HepG2 (cell line): ENCODE results near the gene COL4A2.

Experiments used
- POLR2A ChIP-seq, 2 experiments: IDR thresholded peaks; 2 replicates each; pipeline ENCODE4 v1.6.1; 2011; ENCODE audit warnings: low read depth in 2 of 2, low read length in 2 of 2, mild to moderate bottlenecking in 1 of 2, moderate library complexity in 1 of 2; ENCODE audit not compliant: insufficient read depth in 1 of 2
- TAF1 ChIP-seq: sonication (generic); formaldehyde crosslinking; IDR thresholded peaks from 2 replicates; pipeline ENCODE4 v1.4.0; 2020; ENCODE audit warnings: missing genetic modification reagents
- TGIF2 ChIP-seq: IDR thresholded peaks from 2 replicates; pipeline ENCODE4 v1.6.1; 2016; ENCODE audit warnings: control low read depth, missing compliant biosample characterization
- ZNF530 ChIP-seq: sonication (generic); formaldehyde crosslinking; IDR thresholded peaks from 2 replicates; pipeline ENCODE4 v1.5.0; 2020; ENCODE audit warnings: low read depth, mild to moderate bottlenecking, missing genetic modification reagents
- TF ChIP-seq, protein P1 (sequence below): sonication (generic); formaldehyde crosslinking; IDR thresholded peaks from 2 replicates; pipeline ENCODE4 v1.4.0; 2020; ENCODE audit warnings: low read depth, mild to moderate bottlenecking, missing genetic modification reagents
- TF ChIP-seq, protein P2 (sequence below): sonication (generic); formaldehyde crosslinking; IDR thresholded peaks from 2 replicates; pipeline ENCODE4 v1.5.0; 2020; ENCODE audit warnings: mild to moderate bottlenecking, missing genetic modification reagents, moderate library complexity
- TF ChIP-seq, protein P3 (sequence below), 2 experiments: sonication (generic) in 1 of 2; formaldehyde crosslinking in 1 of 2; IDR thresholded peaks; 2 replicates each; pipeline versions ENCODE4 v1.4.0 to v1.6.1; 2018 to 2020; ENCODE audit warnings: missing genetic modification reagents in 2 of 2, borderline replicate concordance in 1 of 2, low read depth in 1 of 2, mild to moderate bottlenecking in 1 of 2, missing biosample characterization in 1 of 2
- TF ChIP-seq, protein P4 (sequence below): IDR thresholded peaks from 2 replicates; pipeline ENCODE4 v1.6.1; 2016
- TF ChIP-seq, protein P5 (sequence below): IDR thresholded peaks from 2 replicates; pipeline ENCODE4 v1.4.0; 2020; ENCODE audit warnings: mild to moderate bottlenecking, missing genetic modification reagents
- TF ChIP-seq, protein P6 (sequence below): sonication (generic); formaldehyde crosslinking; IDR thresholded peaks from 2 replicates; pipeline ENCODE4 v1.4.0; 2020; ENCODE audit warnings: missing genetic modification reagents

DNA sequence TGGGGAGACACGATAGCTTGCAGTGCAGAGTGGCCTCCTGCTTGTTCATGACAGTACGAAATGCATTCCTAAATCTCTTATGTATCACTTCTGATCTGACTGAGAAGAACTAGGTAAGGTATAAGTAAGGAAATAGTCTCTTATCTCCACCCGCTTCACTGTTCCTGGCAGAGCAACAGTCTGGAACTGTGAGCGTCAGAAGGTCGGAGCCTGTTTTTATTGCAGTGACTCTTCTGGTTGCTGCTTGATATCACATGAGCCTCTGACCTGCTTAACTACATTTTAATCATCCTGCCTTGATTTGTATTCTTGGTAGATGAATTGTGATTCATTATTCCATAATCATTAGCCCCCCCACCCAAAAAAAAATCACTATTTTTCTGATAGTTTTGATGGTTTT is 69.0 kb downstream of the COL4A2 start:
- TF ChIP-seq TGIF2 (CRISPR knock-in tag) (no peak), ZNF530 (CRISPR knock-in tag) (no peak), TAF1 (CRISPR knock-in tag) (no peak), POLR2A (IDR thresholded peaks at IDR 0.05; ENCODE audit: insufficient read depth in 1 of 2, low read depth in 2 of 2, low read length in 2 of 2) (no peak)
- TF ChIP-seq, protein P1, sequence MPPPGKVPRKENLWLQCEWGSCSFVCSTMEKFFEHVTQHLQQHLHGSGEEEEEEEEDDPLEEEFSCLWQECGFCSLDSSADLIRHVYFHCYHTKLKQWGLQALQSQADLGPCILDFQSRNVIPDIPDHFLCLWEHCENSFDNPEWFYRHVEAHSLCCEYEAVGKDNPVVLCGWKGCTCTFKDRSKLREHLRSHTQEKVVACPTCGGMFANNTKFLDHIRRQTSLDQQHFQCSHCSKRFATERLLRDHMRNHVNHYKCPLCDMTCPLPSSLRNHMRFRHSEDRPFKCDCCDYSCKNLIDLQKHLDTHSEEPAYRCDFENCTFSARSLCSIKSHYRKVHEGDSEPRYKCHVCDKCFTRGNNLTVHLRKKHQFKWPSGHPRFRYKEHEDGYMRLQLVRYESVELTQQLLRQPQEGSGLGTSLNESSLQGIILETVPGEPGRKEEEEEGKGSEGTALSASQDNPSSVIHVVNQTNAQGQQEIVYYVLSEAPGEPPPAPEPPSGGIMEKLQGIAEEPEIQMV (CRISPR knock-in tag) = no peak
- TF ChIP-seq, protein P2, sequence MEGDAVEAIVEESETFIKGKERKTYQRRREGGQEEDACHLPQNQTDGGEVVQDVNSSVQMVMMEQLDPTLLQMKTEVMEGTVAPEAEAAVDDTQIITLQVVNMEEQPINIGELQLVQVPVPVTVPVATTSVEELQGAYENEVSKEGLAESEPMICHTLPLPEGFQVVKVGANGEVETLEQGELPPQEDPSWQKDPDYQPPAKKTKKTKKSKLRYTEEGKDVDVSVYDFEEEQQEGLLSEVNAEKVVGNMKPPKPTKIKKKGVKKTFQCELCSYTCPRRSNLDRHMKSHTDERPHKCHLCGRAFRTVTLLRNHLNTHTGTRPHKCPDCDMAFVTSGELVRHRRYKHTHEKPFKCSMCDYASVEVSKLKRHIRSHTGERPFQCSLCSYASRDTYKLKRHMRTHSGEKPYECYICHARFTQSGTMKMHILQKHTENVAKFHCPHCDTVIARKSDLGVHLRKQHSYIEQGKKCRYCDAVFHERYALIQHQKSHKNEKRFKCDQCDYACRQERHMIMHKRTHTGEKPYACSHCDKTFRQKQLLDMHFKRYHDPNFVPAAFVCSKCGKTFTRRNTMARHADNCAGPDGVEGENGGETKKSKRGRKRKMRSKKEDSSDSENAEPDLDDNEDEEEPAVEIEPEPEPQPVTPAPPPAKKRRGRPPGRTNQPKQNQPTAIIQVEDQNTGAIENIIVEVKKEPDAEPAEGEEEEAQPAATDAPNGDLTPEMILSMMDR (CRISPR knock-in tag) = no peak
- TF ChIP-seq, protein P3, sequence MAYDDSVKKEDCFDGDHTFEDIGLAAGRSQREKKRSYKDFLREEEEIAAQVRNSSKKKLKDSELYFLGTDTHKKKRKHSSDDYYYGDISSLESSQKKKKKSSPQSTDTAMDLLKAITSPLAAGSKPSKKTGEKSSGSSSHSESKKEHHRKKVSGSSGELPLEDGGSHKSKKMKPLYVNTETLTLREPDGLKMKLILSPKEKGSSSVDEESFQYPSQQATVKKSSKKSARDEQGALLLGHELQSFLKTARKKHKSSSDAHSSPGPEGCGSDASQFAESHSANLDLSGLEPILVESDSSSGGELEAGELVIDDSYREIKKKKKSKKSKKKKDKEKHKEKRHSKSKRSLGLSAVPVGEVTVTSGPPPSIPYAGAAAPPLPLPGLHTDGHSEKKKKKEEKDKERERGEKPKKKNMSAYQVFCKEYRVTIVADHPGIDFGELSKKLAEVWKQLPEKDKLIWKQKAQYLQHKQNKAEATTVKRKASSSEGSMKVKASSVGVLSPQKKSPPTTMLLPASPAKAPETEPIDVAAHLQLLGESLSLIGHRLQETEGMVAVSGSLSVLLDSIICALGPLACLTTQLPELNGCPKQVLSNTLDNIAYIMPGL (CRISPR knock-in tag; IDR thresholded peaks at IDR 0.05; ENCODE audit: borderline replicate concordance in 1 of 2, low read depth in 1 of 2) = no peak
- TF ChIP-seq, protein P4, sequence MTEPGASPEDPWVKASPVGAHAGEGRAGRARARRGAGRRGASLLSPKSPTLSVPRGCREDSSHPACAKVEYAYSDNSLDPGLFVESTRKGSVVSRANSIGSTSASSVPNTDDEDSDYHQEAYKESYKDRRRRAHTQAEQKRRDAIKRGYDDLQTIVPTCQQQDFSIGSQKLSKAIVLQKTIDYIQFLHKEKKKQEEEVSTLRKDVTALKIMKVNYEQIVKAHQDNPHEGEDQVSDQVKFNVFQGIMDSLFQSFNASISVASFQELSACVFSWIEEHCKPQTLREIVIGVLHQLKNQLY (CRISPR knock-in tag) = no peak
- TF ChIP-seq, protein P5, sequence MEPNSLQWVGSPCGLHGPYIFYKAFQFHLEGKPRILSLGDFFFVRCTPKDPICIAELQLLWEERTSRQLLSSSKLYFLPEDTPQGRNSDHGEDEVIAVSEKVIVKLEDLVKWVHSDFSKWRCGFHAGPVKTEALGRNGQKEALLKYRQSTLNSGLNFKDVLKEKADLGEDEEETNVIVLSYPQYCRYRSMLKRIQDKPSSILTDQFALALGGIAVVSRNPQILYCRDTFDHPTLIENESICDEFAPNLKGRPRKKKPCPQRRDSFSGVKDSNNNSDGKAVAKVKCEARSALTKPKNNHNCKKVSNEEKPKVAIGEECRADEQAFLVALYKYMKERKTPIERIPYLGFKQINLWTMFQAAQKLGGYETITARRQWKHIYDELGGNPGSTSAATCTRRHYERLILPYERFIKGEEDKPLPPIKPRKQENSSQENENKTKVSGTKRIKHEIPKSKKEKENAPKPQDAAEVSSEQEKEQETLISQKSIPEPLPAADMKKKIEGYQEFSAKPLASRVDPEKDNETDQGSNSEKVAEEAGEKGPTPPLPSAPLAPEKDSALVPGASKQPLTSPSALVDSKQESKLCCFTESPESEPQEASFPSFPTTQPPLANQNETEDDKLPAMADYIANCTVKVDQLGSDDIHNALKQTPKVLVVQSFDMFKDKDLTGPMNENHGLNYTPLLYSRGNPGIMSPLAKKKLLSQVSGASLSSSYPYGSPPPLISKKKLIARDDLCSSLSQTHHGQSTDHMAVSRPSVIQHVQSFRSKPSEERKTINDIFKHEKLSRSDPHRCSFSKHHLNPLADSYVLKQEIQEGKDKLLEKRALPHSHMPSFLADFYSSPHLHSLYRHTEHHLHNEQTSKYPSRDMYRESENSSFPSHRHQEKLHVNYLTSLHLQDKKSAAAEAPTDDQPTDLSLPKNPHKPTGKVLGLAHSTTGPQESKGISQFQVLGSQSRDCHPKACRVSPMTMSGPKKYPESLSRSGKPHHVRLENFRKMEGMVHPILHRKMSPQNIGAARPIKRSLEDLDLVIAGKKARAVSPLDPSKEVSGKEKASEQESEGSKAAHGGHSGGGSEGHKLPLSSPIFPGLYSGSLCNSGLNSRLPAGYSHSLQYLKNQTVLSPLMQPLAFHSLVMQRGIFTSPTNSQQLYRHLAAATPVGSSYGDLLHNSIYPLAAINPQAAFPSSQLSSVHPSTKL = no peak
- TF ChIP-seq, protein P6, sequence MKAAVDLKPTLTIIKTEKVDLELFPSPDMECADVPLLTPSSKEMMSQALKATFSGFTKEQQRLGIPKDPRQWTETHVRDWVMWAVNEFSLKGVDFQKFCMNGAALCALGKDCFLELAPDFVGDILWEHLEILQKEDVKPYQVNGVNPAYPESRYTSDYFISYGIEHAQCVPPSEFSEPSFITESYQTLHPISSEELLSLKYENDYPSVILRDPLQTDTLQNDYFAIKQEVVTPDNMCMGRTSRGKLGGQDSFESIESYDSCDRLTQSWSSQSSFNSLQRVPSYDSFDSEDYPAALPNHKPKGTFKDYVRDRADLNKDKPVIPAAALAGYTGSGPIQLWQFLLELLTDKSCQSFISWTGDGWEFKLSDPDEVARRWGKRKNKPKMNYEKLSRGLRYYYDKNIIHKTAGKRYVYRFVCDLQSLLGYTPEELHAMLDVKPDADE (CRISPR knock-in tag) = no peak
